K562 (cell line): ENCODE measurements around the gene BEST1. TPM values are rescaled to one million over a fixed set of nuclear protein-coding genes. Genes with fewer than 3 reads are reported as not detected.

Experiments used
- ATAC-seq: fragments of 200-7000 bp; cut with Tn5 transposase; 3 replicates; pipeline ENCODE4 v1.9.1; 2020; ENCODE audit warnings: moderate library complexity
- BruUV-seq: library from RNA; stranded (reverse); fragments of 400-500 nt; replicated peaks from 2 replicates; lab custom pipeline; 2021; lab: Mats Ljungman, UMichigan
- CTCF ChIA-PET: fragments of 300-600 bp; formaldehyde crosslinking; extraction: SDS; loops from one replicate; lab custom pipeline; 2021; ENCODE audit warnings: low intra/inter-chr PET ratio; lab: Yijun Ruan, JAX
- POLR2A ChIA-PET: fragments of 300-600, 350-650 bp; sonication (Branson Sonifier 250); formaldehyde crosslinking; extraction: SDS; loops from one replicate; lab custom pipeline; 2021; ENCODE audit warnings: antibody characterized with exemption, inconsistent platforms; lab: Yijun Ruan, JAX
- DNase-seq, 4 experiments: peaks; one replicate each; pipeline versions ENCODE4 v3.0.0 to v3.0.0-alpha.2; 2011 to 2018; ENCODE audit warnings: low spot score in 3 of 4, mixed read lengths in 3 of 4; ENCODE audit errors: extremely low read depth in 1 of 4
- FAIRE-seq: peaks from 2 replicates; lab custom pipeline; 2011; peaks lifted over from hg19 to GRCh38; lab: Jason Lieb, UNC
- H2AFZ ChIP-seq: 2 replicates; pipeline ENCODE4 v1.6.0; 2011; ENCODE audit warnings: low read depth, low read length, control low read depth, inconsistent platforms
- H3K27ac ChIP-seq: fragments of 200-600 bp; 3 replicates; pipeline ENCODE4 v1.8.0; 2011; ENCODE audit warnings: low read depth, mild to moderate bottlenecking, control low read depth, inconsistent platforms, low read length, moderate library complexity, mixed read lengths; ENCODE audit errors: extremely low read depth
- H3K27me3 ChIP-seq, 2 experiments: fragments of 300-600 bp in 1 of 2; 2 replicates in 1 of 2; 3 replicates in 1 of 2; pipeline versions ENCODE4 v1.6.0 to v1.8.0; 2011; ENCODE audit warnings: inconsistent platforms in 2 of 2, low read length in 2 of 2, mild to moderate bottlenecking in 1 of 2, mixed read lengths in 1 of 2, moderate library complexity in 1 of 2; ENCODE audit not compliant: control insufficient read depth in 2 of 2, insufficient read depth in 2 of 2
- H3K36me3 ChIP-seq: fragments of 300-600 bp; 3 replicates; pipeline ENCODE4 v1.8.0; 2011; ENCODE audit warnings: mild to moderate bottlenecking, low read length, inconsistent platforms; ENCODE audit not compliant: control insufficient read depth, insufficient read depth
- H3K4me1 ChIP-seq, 2 experiments: fragments of 200-600 bp in 1 of 2; replicated peaks in 1 of 2; 2 replicates in 1 of 2; 3 replicates in 1 of 2; pipeline versions ENCODE4 v1.5.1 to v1.8.0; 2011; ENCODE audit warnings: inconsistent platforms in 2 of 2, low read length in 2 of 2, mild to moderate bottlenecking in 1 of 2, mixed read lengths in 1 of 2, moderate library complexity in 1 of 2; ENCODE audit not compliant: control insufficient read depth in 2 of 2, insufficient read depth in 2 of 2
- H3K4me2 ChIP-seq: 2 replicates; pipeline ENCODE4 v1.6.1; 2011; ENCODE audit warnings: low read length, control low read depth, inconsistent platforms, mixed read lengths; ENCODE audit not compliant: insufficient read depth
- H3K4me3 ChIP-seq: fragments of 200-600 bp; sonication (generic), shearing (Covaris generic); 2 replicates; pipeline ENCODE4 v1.5.1; 2016; ENCODE audit warnings: control low read depth, inconsistent platforms
- H3K79me2 ChIP-seq: fragments of 200-600 bp; 3 replicates; pipeline ENCODE4 v1.8.0; 2011; ENCODE audit warnings: low read length, inconsistent platforms; ENCODE audit not compliant: control insufficient read depth, insufficient read depth
- H3K9ac ChIP-seq, 2 experiments: 2 replicates each; pipeline versions ENCODE4 v1.6.0 to v1.6.1; 2011; ENCODE audit warnings: low read depth in 2 of 2, low read length in 2 of 2, control low read depth in 1 of 2, inconsistent platforms in 1 of 2, mild to moderate bottlenecking in 1 of 2, mixed read lengths in 1 of 2; ENCODE audit not compliant: insufficient read depth in 1 of 2
- H3K9me1 ChIP-seq: one replicate; pipeline ENCODE4 v1.6.0; 2011; ENCODE audit warnings: inconsistent platforms, mild to moderate bottlenecking, low read length, moderate library complexity; ENCODE audit not compliant: control insufficient read depth, insufficient read depth
- H3K9me3 ChIP-seq: replicated peaks from 2 replicates; pipeline ENCODE4 v1.5.1; 2011; ENCODE audit warnings: low read depth, low read length, inconsistent platforms; ENCODE audit not compliant: control insufficient read depth, insufficient read depth
- H4K20me1 ChIP-seq: replicated peaks from 2 replicates; pipeline ENCODE4 v1.6.1; 2011; ENCODE audit warnings: low read length, inconsistent platforms, mixed read lengths; ENCODE audit not compliant: control insufficient read depth, insufficient read depth
- KLF6 ChIP-seq: fragments of 250-450 bp; sonication (Bioruptor Pico); IDR thresholded peaks from 2 replicates; pipeline ENCODE4 v1.4.0; 2020; ENCODE audit warnings: mild to moderate bottlenecking, moderate library complexity, borderline replicate concordance
- NR3C1 ChIP-seq: sonication (generic); formaldehyde crosslinking; IDR thresholded peaks from 2 replicates; pipeline ENCODE4 v1.8.1; 2022; ENCODE audit warnings: missing genetic modification reagents
- SNRNP70 ChIP-seq: fragments of 200-400 bp; formaldehyde crosslinking; optimal IDR thresholded peaks from 2 replicates; pipeline ENCODE3; 2017; ENCODE audit warnings: low read depth, low read length
- ZKSCAN3 ChIP-seq: fragments of 250-450 bp; sonication (Bioruptor Pico); IDR thresholded peaks from 2 replicates; pipeline ENCODE4 v1.4.0; 2020
- WGBS: fragments of 100-300 bp; shearing (Covaris generic); methylation state at CpG from one replicate; pipeline ENCODE4 v1.1.6; 2016; ENCODE audit warnings: low coverage, mixed read lengths; ENCODE audit not compliant: insufficient coverage; ENCODE audit errors: missing lambda C conversion rate; 5-methylcytosine and 5-hydroxymethylcytosine counted together
- in situ Hi-C: fragments of 300-500 bp; cut with MboI; formaldehyde crosslinking; loops from 4 replicates; pipeline ENCODE4 v1.15.0; 2018; ENCODE audit warnings: inconsistent platforms, mixed read lengths
- intact Hi-C: fragments of 100-400 bp; cut with micrococcal nuclease; formaldehyde crosslinking; loops from 2 replicates; pipeline ENCODE4 v1.14.2; 2022
- polyA plus RNA-seq, 8 experiments: library from polyadenylated mRNA; depleted of rRNA in 4 of 8; stranded (reverse) in 5 of 8; unstranded in 3 of 8; fragments of >200 nt; fragmentation: Nextera tagmentation in 2 of 8; fragmentation: Illumina TruSeq in 1 of 8; extraction: Ambion mirVana in 2 of 8; extraction: Trizol in 1 of 8; gene quantifications; 2 replicates each; pipeline versions ENCODE4 v1.2.1 to v1.2.3, GENCODE V29; 2011 to 2014; ENCODE audit warnings: inconsistent platforms in 1 of 8, missing spikeins in 1 of 8
- total RNA-seq, 7 experiments: library from RNA; depleted of rRNA in 6 of 7; stranded (reverse); fragments of >200 nt in 6 of 7; fragmentation: Illumina TruSeq in 2 of 7; extraction: Trizol in 2 of 7; gene quantifications; 2 replicates each; pipeline versions ENCODE4 v1.2.1 to v1.2.3, GENCODE V29; 2011 to 2021; ENCODE audit warnings: low replicate concordance in 1 of 7
- TF ChIP-seq, protein P1 (sequence below): fragments of 450-650 bp; IDR thresholded peaks from 2 replicates; pipeline ENCODE4 v1.7.1; 2018; ENCODE audit warnings: mild to moderate bottlenecking, low read depth; ENCODE audit not compliant: partially characterized antibody
- TF ChIP-seq, protein P2 (sequence below): fragments of 450-650 bp; IDR thresholded peaks from 2 replicates; pipeline ENCODE4 v1.6.1; 2016; ENCODE audit warnings: low read depth

Gene BEST1
- total and polyA plus RNA-seq, 9 of the 15 experiments (the other 6 are each of a cell fraction or from before 2014, with no cell fraction given) = 0.07 to 1.3 (median 0.40) TPM

DNA sequence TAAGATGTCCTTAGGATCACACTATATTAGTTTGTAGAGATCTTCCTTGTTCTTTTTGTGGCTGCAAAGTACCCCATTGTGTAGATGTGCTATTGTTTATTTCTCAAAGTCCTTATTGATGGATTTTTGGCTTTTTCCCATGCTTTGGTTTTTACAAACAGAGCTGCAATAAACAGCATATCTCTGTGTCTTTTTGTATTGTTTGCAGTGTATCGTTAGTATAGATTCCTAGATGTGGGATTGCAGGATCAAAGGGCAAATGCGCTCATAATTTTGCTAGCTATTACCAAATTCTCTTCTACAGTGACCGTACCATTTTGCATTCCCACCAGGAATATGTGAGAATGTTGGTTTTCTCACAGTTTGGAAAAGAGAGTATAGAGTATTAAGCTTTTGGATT, 44.8 kb downstream of the BEST1 start (continued):
- TF ChIP-seq, protein P1, sequence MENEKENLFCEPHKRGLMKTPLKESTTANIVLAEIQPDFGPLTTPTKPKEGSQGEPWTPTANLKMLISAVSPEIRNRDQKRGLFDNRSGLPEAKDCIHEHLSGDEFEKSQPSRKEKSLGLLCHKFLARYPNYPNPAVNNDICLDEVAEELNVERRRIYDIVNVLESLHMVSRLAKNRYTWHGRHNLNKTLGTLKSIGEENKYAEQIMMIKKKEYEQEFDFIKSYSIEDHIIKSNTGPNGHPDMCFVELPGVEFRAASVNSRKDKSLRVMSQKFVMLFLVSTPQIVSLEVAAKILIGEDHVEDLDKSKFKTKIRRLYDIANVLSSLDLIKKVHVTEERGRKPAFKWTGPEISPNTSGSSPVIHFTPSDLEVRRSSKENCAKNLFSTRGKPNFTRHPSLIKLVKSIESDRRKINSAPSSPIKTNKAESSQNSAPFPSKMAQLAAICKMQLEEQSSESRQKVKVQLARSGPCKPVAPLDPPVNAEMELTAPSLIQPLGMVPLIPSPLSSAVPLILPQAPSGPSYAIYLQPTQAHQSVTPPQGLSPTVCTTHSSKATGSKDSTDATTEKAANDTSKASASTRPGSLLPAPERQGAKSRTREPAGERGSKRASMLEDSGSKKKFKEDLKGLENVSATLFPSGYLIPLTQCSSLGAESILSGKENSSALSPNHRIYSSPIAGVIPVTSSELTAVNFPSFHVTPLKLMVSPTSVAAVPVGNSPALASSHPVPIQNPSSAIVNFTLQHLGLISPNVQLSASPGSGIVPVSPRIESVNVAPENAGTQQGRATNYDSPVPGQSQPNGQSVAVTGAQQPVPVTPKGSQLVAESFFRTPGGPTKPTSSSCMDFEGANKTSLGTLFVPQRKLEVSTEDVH = no peak
- TF ChIP-seq ZKSCAN3 (CRISPR knock-in tag) = no peak
- TF ChIP-seq KLF6 (CRISPR knock-in tag) = no peak
- TF ChIP-seq, all 486 proteins: peak for 0

DNA sequence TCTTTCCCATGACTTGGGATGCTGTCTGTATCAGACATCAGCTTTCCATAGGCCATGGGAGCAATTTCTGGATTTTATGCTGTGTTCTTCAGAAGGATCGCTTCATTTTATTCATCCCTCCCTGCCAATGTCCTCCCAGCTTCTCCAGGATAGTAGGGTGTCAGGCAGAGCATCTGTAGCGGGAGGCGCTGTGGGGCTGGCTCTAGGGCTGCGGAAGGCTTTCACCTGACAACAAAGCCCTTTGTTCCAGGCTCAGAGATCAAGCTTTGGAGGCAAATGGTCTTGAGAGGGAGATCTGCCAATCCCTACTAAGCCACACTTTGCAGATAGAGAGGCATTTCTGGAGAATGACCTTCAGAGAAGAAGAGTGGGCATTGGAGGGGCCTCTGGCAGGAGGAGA, 46.8 kb downstream of the BEST1 start:
- peaks cover 5% of the 10 kb centered on the region for H3K9me3 ChIP-seq
- intact Hi-C loops = no loop called here
- no peak for TF ChIP-seq NR3C1 (CRISPR knock-in tag)
- TF ChIP-seq, protein P2, sequence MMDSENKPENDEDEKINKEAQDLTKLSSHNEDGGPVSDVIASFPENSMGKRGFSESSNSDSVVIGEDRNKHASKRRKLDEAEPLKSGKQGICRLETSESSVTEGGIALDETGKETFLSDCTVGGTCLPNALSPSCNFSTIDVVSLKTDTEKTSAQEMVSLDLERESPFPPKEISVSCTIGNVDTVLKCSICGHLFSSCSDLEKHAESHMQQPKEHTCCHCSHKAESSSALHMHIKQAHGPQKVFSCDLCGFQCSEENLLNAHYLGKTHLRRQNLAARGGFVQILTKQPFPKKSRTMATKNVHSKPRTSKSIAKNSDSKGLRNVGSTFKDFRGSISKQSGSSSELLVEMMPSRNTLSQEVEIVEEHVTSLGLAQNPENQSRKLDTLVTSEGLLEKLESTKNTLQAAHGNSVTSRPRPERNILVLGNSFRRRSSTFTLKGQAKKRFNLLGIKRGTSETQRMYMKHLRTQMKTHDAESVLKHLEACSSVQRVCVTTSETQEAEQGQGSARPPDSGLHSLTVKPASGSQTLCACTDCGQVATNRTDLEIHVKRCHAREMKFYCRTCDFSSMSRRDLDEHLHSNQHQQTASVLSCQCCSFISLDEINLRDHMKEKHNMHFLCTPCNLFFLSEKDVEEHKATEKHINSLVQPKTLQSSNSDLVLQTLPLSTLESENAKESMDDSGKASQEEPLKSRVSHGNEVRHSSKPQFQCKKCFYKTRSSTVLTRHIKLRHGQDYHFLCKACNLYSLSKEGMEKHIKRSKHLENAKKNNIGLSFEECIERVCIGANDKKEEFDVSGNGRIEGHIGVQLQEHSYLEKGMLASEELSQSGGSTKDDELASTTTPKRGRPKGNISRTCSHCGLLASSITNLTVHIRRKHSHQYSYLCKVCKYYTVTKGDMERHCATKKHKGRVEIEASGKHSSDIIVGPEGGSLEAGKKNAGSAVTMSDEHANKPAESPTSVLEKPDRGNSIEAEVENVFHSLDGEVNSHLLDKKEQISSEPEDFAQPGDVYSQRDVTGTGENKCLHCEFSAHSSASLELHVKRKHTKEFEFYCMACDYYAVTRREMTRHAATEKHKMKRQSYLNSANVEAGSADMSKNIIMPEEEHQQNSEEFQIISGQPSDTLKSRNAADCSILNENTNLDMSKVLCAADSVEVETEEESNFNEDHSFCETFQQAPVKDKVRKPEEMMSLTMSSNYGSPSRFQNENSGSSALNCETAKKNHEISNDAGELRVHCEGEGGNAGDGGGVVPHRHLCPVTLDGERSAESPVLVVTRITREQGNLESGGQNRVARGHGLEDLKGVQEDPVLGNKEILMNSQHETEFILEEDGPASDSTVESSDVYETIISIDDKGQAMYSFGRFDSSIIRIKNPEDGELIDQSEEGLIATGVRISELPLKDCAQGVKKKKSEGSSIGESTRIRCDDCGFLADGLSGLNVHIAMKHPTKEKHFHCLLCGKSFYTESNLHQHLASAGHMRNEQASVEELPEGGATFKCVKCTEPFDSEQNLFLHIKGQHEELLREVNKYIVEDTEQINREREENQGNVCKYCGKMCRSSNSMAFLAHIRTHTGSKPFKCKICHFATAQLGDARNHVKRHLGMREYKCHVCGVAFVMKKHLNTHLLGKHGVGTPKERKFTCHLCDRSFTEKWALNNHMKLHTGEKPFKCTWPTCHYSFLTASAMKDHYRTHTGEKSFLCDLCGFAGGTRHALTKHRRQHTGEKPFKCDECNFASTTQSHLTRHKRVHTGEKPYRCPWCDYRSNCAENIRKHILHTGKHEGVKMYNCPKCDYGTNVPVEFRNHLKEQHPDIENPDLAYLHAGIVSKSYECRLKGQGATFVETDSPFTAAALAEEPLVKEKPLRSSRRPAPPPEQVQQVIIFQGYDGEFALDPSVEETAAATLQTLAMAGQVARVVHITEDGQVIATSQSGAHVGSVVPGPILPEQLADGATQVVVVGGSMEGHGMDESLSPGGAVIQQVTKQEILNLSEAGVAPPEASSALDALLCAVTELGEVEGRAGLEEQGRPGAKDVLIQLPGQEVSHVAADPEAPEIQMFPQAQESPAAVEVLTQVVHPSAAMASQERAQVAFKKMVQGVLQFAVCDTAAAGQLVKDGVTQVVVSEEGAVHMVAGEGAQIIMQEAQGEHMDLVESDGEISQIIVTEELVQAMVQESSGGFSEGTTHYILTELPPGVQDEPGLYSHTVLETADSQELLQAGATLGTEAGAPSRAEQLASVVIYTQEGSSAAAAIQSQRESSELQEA = no peak
- no peak for TF ChIP-seq SNRNP70
- no peak for DNase-seq
- no peaks in the 10 kb centered on the region for H3K36me3 ChIP-seq
- no peak for FAIRE-seq
- no peaks in the 10 kb centered on the region for H3K9me1 ChIP-seq
- in situ Hi-C loops = no loop called here
- peaks cover 16% of the 10 kb centered on the region in 2 experiments for H3K4me1 ChIP-seq
- no peak overlapping the region for H3K4me3 ChIP-seq
- WGBS = 56% methylated on average over 4 of the region's 4 CpGs
- no peak overlapping the region for H3K4me2 ChIP-seq
- no peaks in the 10 kb centered on the region for H4K20me1 ChIP-seq
- no peak overlapping the region for H2AFZ ChIP-seq
- H3K27me3 ChIP-seq = no peaks in the 10 kb centered on the region
- H3K27ac ChIP-seq = no peak overlapping the region
- no peaks in the 10 kb centered on the region for H3K79me2 ChIP-seq
- no TSS peak for BruUV-seq
- no peak overlapping the region for H3K9ac ChIP-seq
- ChIA-PET POLR2A (interaction anchor here (0.9 kb wide), 1 partner anchor 26 kb away, joined by 3 read pairs; no protein-coding TSS in a partner anchor), CTCF (no interaction called here)
- ATAC-seq = no peak
